ENCODE measurements around the gene LPCAT1.

- TF ChIP-seq POLR2A (IDR thresholded peaks at IDR 0.05; ENCODE audit: borderline replicate concordance, extremely low read depth, insufficient read depth, insufficient read length) (no peak), CTCF (IDR thresholded peaks at IDR 0.05 in 2 of 3, conservative IDR thresholded peaks at IDR 0.05 in 1 of 3; ENCODE audit: borderline replicate concordance in 1 of 3, insufficient read depth in 1 of 3, low read depth in 2 of 3, low read length in 2 of 3) (no peak), CEBPB (IDR thresholded peaks at IDR 0.05; ENCODE audit: low read depth) (no peak), EGR1 (IDR thresholded peaks at IDR 0.05; ENCODE audit: low read depth) (no peak), ZNF274 (IDR thresholded peaks at IDR 0.05; ENCODE audit: low read depth, low read length) (no peak), POLR2AphosphoS5 (IDR thresholded peaks at IDR 0.05; ENCODE audit: low read depth, low read length) (no peak), RAD21 (IDR thresholded peaks at IDR 0.05; ENCODE audit: low read depth) (no peak), MAX (IDR thresholded peaks at IDR 0.05) (no peak), SP1 (IDR thresholded peaks at IDR 0.05; ENCODE audit: low read depth) (no peak)
Measured at GRCh38 chr5:1443991-1444360, 79.8 kb downstream of the LPCAT1 start.

All from HCT116 (cell line).